AG09319 (cell line): ENCODE measurements around the gene ZBTB12.
"Not testable (repeated sequence)": the region's sequence is repeated elsewhere in the genome, so short reads cannot be mapped to it uniquely, and the experiment has no call there.

Source experiments
- DNase-seq: peaks from one replicate; pipeline ENCODE4 v3.0.0-alpha.2; 2010; ENCODE audit warnings: low read depth; ENCODE audit errors: extremely low read depth
- TF ChIP-seq, protein P1 (sequence below): IDR thresholded peaks from 2 replicates; pipeline ENCODE4 v1.5.1; 2011; ENCODE audit warnings: low read depth, mild to moderate bottlenecking, inconsistent platforms, low read length, moderate library complexity

Gene ZBTB12

DNA sequence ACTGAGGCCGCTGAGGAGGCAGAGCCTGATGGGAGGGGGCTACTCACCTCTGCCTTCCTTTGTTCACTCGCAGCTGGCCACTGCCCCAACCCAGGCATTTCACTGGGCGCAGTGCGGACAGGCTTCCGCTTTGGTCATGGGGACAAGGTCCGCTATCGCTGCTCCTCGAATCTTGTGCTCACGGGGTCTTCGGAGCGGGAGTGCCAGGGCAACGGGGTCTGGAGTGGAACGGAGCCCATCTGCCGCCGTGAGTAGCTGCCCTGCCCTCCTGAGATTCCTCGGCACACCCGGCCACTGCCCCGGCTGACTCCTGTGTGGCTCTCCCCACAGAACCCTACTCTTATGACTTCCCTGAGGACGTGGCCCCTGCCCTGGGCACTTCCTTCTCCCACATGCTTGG lies 31.7 kb upstream of the ZBTB12 start:
- TF ChIP-seq, protein P1, sequence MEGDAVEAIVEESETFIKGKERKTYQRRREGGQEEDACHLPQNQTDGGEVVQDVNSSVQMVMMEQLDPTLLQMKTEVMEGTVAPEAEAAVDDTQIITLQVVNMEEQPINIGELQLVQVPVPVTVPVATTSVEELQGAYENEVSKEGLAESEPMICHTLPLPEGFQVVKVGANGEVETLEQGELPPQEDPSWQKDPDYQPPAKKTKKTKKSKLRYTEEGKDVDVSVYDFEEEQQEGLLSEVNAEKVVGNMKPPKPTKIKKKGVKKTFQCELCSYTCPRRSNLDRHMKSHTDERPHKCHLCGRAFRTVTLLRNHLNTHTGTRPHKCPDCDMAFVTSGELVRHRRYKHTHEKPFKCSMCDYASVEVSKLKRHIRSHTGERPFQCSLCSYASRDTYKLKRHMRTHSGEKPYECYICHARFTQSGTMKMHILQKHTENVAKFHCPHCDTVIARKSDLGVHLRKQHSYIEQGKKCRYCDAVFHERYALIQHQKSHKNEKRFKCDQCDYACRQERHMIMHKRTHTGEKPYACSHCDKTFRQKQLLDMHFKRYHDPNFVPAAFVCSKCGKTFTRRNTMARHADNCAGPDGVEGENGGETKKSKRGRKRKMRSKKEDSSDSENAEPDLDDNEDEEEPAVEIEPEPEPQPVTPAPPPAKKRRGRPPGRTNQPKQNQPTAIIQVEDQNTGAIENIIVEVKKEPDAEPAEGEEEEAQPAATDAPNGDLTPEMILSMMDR = no peak
- DNase-seq = no peak

GRCh38 chr6:31932137-31932536 lies 30.3 kb upstream of the ZBTB12 start:
- DNase-seq = not testable (repeated sequence)

- no peak for DNase-seq
- TF ChIP-seq, protein P1 = no peak
Observed at GRCh38 chr6:31930962-31931361, 29.1 kb upstream of the ZBTB12 start.

DNA sequence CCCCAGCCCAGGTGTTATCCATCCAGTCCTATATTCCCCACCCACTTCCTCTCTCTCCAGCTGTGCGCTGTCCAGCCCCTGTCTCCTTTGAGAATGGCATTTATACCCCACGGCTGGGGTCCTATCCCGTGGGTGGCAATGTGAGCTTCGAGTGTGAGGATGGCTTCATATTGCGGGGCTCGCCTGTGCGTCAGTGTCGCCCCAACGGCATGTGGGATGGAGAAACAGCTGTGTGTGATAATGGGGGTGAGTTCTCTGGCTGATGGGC lies 26.7 kb upstream of the ZBTB12 start:
- TF ChIP-seq, protein P1 = no peak
- DNase-seq = no peak

- no peak for DNase-seq
- TF ChIP-seq, protein P1 = no peak
Observed at GRCh38 chr6:31927863-31928671, 26.2 kb upstream of the ZBTB12 start.

DNA sequence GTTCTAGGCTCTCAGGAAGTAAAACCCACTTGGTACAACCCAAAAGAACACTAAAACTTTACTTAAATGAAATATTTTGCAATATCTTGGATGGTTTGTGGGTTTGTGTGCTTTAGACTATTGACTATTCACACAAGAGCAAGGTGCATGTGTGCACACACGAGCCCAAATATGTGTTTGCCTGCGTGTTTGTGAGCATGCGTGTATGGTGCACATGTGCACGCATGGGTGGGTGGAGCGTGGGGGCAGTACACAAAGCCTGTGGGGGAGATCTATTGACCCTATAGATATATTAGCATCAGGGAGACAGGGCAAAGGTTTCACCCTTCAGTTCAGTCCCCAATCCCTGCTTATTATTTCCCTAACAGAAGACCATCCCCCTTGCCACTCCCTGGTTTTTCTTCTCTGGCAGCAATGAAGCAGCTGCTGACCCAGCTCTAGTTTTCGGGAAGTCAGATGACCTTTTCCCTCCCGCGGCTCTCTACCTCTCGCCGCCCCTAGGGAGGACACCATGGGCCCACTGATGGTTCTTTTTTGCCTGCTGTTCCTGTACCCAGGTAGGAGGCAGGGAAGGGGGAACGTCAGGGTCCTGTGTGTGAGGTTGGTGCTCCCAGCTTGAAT lies 25.5 kb upstream of the ZBTB12 start, which contains the start of gene C2:
TSS of gene C2 (plus strand) at position 476 of the 621 bp plus-strand sequence. CDS start at position 512, 36 bp downstream.
- no peak for DNase-seq
- TF ChIP-seq, protein P1 = no peak

DNA sequence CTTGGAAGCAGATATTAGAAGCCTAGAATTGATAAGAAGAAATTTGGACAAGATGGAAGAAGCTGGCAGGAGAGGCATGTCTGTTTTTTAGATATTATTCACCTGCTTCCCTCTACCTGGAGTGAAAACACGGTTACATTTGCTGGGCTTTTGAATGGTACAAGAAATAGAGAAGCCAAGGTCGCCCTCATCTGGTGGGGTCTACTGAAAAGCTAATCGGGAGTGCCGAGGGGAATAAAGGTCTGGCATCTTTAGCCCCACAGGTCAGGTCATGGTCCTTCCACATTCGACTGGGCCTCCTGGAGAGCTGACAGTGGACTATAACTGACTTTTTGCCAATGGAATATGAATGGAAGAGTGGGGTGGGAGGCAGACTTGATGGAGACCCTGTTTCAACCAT lies 21.1 kb upstream of the ZBTB12 start:
- DNase-seq = no peak

More for the DNA sequence above, 21.1 kb upstream of the ZBTB12 start:
- TF ChIP-seq, protein P1 = peak; percentile 4
